SK-N-SH treated with all-trans-retinoic acid at 6 μM for 48 hours (cell line): ENCODE measurements around the gene TAF15.

ENCODE experiments used
- ARNTL ChIP-seq: fragments of 450-650 bp; formaldehyde crosslinking; IDR thresholded peaks from 2 replicates; pipeline ENCODE4 v1.5.0; 2020; ENCODE audit warnings: low read depth, mild to moderate bottlenecking, moderate library complexity, borderline replicate concordance
- BACH2 ChIP-seq: fragments of 250-450 bp; sonication (Bioruptor Pico); IDR thresholded peaks from 2 replicates; pipeline ENCODE4 v1.9.0; 2021; ENCODE audit warnings: mild to moderate bottlenecking, borderline replicate concordance
- ESRRG ChIP-seq: fragments of 250-450 bp; sonication (Bioruptor Pico); IDR thresholded peaks from 2 replicates; pipeline ENCODE4 v1.6.1; 2021; ENCODE audit warnings: mild to moderate bottlenecking
- ISL1 ChIP-seq: fragments of 250-450 bp; sonication (Bioruptor Pico); IDR thresholded peaks from 2 replicates; pipeline ENCODE4 v2.1.2; 2022; ENCODE audit warnings: mild to moderate bottlenecking, moderate library complexity
- OSR1 ChIP-seq: fragments of 250-450 bp; sonication (Bioruptor Pico); IDR thresholded peaks from 2 replicates; pipeline ENCODE4 v1.8.0; 2022; ENCODE audit warnings: moderate library complexity, mild to moderate bottlenecking, inconsistent platforms
- PATZ1 ChIP-seq: fragments of 250-450 bp; sonication (Bioruptor Pico); IDR thresholded peaks from 2 replicates; pipeline ENCODE4 v1.8.0; 2020; ENCODE audit warnings: mild to moderate bottlenecking, moderate library complexity, borderline replicate concordance
- RARB ChIP-seq: fragments of 250-450 bp; sonication (Bioruptor Pico); IDR thresholded peaks from 2 replicates; pipeline ENCODE4 v1.8.0; 2021; ENCODE audit warnings: mild to moderate bottlenecking, moderate library complexity
- TOX ChIP-seq: fragments of 250-450 bp; sonication (Bioruptor Pico); IDR thresholded peaks from 2 replicates; pipeline ENCODE4 v1.8.0; 2021; ENCODE audit warnings: mild to moderate bottlenecking, moderate library complexity, borderline replicate concordance
- ZC3H10 ChIP-seq: fragments of 250-450 bp; sonication (Bioruptor Pico); IDR thresholded peaks from 2 replicates; pipeline ENCODE4 v1.5.1; 2021; ENCODE audit warnings: mild to moderate bottlenecking, moderate library complexity
- ZFP3 ChIP-seq: fragments of 250-450 bp; sonication (Bioruptor Pico); IDR thresholded peaks from 2 replicates; pipeline ENCODE4 v1.5.0; 2020; ENCODE audit warnings: mild to moderate bottlenecking, moderate library complexity
- ZNF565 ChIP-seq: fragments of 450-650 bp; formaldehyde crosslinking; conservative IDR thresholded peaks from 2 replicates; pipeline ENCODE4 v1.5.0; 2020; ENCODE audit warnings: low read depth, mild to moderate bottlenecking, moderate library complexity
- ZNF70 ChIP-seq: fragments of 450-650 bp; formaldehyde crosslinking; IDR thresholded peaks from 2 replicates; pipeline ENCODE4 v1.5.0; 2020; ENCODE audit warnings: mild to moderate bottlenecking, moderate library complexity
- TF ChIP-seq, protein P1 (sequence below): fragments of 250-450 bp; sonication (Bioruptor Pico); IDR thresholded peaks from 2 replicates; pipeline ENCODE4 v1.5.1; 2020; ENCODE audit warnings: low read depth, mild to moderate bottlenecking, moderate library complexity

DNA sequence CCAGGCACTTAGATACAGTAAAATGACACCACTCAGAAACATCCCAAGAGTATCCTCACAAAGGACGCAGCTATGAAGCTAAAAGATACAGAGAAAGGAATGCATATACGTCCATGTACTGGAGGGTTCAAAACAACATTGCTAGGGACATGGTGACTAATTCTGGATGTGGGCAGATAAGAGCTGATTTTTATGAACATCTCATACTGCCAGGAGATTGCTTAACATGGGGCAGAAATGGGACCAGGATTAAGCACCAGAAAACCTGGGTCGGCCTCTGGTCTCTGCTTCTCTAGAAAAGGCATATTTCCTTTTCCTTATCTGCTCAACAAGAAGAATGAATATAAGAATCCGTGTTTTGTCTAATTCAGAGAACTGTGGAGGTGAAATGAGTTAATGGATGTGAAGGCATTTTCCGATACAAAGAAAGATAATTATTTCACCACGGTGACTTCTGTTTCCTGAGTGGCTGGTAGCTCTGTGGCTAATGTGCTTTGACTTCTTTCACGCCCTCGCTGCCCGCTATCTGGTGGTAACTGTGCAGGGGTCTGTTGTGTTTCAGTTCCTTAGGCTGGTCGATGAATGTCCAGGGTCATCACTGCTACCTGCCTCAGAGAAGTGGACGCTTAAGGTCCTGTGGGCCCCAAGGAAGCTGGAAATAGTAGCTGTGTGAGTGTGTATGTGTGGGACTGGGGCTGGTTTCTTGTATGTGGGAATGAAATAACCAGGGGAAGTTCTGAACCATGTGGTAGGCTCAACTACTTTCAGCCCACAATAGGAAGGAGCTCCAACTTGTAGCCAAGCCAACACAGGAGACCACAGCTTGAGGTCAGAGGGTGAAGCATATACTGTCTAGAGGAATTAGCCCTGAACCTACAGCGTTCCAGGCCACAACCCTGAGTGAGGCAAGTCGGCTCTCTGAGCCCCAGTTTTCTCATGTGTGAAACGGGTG is 86.6 kb downstream of the TAF15 start:
- TF ChIP-seq OSR1 (CRISPR knock-in tag) (no peak), RARB (no peak), ZNF70 (CRISPR knock-in tag) (no peak), PATZ1 (CRISPR knock-in tag) (no peak), ARNTL (CRISPR knock-in tag) (no peak), ZFP3 (no peak), TOX (CRISPR knock-in tag) (no peak), ISL1 (CRISPR knock-in tag) (no peak), BACH2 (CRISPR knock-in tag) (no peak), ZC3H10 (CRISPR knock-in tag) (no peak), ESRRG (CRISPR knock-in tag) (no peak), ZNF565 (CRISPR knock-in tag) (no peak)
- TF ChIP-seq, protein P1, sequence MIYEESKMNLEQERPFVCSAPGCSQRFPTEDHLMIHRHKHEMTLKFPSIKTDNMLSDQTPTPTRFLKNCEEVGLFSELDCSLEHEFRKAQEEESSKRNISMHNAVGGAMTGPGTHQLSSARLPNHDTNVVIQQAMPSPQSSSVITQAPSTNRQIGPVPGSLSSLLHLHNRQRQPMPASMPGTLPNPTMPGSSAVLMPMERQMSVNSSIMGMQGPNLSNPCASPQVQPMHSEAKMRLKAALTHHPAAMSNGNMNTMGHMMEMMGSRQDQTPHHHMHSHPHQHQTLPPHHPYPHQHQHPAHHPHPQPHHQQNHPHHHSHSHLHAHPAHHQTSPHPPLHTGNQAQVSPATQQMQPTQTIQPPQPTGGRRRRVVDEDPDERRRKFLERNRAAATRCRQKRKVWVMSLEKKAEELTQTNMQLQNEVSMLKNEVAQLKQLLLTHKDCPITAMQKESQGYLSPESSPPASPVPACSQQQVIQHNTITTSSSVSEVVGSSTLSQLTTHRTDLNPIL (CRISPR knock-in tag) = no peak
